Putamen (tissue), 1 donor: Measurements from ENCODE around the gene MYO5C.
"Not testable (repeated sequence)": the region's sequence is repeated elsewhere in the genome, so short reads cannot be mapped to it uniquely, and the experiment has no call there.

Experiments
- DNase-seq: peaks from one replicate; pipeline ENCODE4 v3.0.0-alpha.2; 2016; ENCODE audit warnings: low spot score

Gene MYO5C

GRCh38 chr15:52243697-52244555 is 51.7 kb downstream of the MYO5C start:
- no peak for DNase-seq

- DNase-seq, result no peak
These were observed 52.3 kb downstream of the MYO5C start for GRCh38 chr15:52243286-52243685.

DNA sequence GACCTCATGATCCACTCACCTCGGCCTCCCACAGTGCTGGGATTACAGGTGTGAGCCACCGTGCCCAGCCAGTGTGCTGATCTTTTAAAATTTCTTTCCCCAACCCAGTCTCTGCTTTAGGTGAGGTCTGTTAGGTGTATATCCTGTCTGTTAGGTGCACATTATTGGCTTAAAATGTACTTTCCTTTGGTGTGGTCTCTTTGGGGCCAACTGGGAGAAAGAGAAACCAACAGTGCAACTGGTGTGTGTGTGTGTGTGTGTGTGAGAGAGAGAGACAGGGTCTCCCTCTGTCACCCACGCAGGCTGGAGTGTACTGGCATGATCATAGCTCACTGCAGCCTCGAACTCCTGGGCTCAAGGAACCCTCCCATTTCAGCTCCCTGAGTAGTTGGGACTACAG is 54.1 kb downstream of the MYO5C start:
- DNase-seq, result no peak

GRCh38 chr15:52240166-52240565 is 55.4 kb downstream of the MYO5C start:
- no peak for DNase-seq

DNA sequence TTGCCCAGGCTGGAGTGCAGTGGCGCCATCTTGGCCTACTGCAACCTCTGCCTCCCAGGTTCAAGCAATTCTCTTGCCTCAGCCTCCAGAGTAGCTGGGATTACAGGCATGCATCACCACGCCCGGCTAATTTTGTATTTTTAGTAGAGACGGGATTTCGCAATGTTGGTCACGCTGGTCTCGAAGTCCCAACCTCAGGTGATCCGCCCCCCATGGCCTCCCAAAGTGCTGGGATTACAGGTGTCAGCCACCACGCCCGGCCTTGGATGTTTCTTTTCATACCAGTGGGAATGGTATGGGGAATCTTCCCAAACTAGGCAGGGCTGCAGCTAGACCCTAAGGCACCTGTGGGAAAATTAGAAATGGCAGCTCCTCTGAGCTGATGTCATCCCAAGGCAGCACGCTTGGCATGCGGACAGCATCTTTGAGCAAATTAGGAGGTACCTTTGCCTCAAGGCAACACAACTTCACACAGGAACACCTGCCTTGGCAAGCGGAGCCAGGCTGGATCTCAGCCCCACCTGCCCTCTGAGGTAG is 56.5 kb downstream of the MYO5C start:
- not testable (repeated sequence) for DNase-seq

GRCh38 chr15:52238149-52238548 is 57.5 kb downstream of the MYO5C start:
- no peak for DNase-seq

DNA sequence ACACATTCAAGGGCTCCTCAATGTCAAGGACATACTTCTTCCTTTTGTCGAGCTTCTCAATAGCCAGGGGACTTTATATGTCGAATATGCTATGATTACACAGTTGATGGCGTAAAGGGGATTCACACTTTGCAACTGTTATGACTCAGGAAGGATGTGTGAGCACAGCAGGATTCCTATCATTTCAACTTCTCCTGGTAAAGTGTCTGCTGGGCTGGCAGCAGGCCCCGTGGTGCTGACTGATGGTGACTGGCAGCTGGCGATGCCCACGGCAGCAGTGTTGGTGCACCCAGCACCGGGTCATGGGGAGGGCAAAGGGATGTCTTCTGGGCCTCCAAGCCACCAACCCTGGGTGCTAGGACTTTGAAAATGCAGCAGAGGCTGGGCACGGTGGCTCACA is 59.6 kb downstream of the MYO5C start:
- DNase-seq, result no peak

GRCh38 chr15:52234596-52235541 is 60.7 kb downstream of the MYO5C start:
- DNase-seq, result no peak

GRCh38 chr15:52233405-52233804 is 62.2 kb downstream of the MYO5C start:
- DNase-seq, result no peak

DNA sequence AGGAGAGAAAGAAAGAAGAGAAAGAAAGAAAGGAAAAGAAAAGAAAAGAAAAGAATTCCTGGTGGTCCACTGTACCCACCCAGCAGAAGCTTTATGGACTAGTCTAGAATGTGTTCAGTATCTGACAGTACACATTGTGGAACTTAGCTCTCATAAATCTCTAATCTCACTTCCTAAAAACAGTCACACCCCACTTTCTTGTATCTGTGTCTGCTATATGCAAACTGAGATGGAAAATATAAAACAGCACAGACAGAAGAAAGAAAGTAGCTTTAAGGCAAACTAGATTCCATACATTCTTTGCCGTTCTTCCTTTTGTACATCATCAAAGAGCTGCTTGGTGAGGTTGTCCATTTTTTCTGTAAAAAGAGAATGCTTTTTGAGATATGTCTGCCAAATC is 63.3 kb downstream of the MYO5C start:
- DNase-seq, result no peak

DNA sequence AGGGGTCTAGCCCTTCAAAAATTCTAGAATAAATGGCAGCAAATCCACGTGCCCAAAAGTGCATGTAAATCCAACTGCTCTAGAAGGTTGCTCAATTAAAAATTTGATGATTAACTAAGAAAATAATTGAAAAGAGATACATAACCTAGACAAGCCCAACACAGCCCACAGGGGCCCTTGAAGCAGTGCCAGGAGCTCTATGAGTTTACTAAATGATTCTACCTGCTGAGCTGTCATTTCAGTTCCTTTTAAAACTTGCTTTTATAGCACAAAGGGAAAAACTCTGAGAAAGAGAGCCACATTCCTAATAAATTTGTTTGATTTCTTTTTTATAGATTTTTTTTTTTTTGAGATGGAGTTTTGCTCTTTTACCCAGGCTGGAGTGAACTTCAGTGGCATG is 65.5 kb downstream of the MYO5C start:
- no peak for DNase-seq

GRCh38 chr15:52228921-52229320 is 66.7 kb downstream of the MYO5C start:
- DNase-seq, result no peak

GRCh38 chr15:52227456-52227855 is 68.1 kb downstream of the MYO5C start:
- peak; percentile 60 for DNase-seq

- no peak for DNase-seq
These were observed 70.4 kb downstream of the MYO5C start for GRCh38 chr15:52225230-52225629.

DNA sequence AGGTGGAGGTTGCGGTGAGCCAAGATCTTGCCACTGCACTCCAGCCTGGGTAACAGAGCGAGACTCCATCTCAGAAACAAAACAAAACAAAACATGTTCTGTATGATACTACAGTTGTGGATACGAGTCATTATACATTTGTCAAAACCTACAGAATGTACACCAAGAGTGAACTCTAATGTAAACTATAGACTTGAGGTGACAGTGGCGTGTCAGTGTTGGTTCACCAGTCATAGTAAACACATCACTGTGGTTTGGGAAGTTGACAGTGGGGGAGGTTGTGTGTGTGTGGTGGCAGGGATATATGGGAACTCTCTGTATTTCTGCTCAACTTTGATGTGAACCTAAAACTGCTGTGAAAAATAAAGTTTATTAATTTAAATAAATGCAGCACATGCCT is 71.4 kb downstream of the MYO5C start:
- no peak for DNase-seq

GRCh38 chr15:52221730-52222129 is 73.9 kb downstream of the MYO5C start:
- no peak for DNase-seq

DNA sequence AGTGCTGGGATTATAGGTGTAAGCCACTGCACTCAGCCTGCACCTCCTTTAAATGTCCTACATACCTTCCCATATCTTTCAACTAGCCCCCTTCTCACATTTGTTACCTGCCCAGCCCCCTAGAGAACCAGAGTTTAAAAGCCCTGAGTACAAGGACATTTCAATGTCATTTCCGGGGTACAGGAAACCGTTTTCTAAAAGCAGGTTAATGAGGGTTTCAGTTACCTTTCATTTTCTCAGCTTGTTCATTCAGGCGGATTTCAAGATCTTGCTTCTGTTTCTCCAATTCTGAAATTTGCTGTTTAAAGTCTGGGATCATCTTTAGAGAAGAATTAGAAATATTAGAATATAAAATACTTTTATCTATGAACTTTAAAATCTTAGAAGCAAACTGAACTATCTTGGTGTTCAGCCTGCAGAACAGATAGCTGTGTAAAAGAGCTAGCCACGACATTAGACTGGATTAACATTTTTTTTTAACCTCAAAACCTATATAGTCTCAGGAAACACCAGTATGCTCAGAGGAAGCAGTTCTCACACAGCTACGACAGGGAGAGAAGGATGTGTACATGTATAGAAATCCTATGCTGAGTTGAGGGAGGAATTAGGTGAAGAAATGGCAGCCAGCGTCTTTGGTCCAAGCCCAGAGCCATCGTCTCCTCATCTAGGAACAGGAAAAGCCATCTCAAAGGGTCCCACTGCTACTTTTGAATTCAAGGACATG is 74.5 kb downstream of the MYO5C start:
- DNase-seq, result no peak

DNA sequence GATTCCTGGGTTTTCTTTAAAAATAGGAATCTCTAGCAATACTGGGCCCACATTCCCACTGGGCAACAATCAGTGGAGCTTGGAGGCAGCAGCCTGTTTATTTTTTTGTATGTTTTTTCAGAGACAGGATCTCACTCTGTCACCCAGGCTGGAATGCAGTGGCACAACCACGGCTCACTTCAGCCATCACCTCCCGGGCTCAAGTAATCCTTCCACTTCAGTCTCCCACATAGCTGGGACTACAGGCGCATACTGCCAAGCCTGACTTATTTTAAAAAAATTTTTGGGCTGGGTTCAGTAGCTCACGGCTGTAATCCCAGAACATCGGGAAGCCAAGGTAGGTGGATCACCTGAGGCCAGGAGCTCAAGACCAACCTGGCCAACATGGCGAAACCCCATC is 75.4 kb downstream of the MYO5C start:
- DNase-seq, result no peak

GRCh38 chr15:52218816-52219215 is 76.8 kb downstream of the MYO5C start:
- DNase-seq, result no peak

- no peak for DNase-seq
These were observed 77.2 kb downstream of the MYO5C start for GRCh38 chr15:52218371-52218770.

DNA sequence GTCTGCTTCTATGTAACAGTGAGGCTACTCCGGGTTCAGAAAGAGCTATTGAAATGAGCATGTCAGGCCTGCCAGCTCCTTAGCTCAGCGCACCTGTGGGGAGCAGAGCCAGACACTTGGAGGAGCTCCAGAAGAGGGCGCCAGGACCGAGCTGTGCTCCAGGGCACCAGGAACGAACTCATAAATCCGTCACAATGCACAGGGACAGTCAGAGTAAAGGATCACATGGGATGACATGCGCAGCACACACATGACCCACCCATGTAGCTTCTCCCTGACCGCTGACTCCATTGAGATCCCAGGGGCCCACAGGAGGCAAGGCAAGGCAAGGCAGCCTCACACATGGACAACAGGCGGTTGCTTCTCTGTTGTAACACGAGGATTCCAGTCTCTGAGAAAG is 78.4 kb downstream of the MYO5C start:
- DNase-seq, result no peak

GRCh38 chr15:52214553-52214952 is 81.1 kb downstream of the MYO5C start:
- DNase-seq, result no peak
